Measurements from ENCODE around the gene HDAC4.

DNA sequence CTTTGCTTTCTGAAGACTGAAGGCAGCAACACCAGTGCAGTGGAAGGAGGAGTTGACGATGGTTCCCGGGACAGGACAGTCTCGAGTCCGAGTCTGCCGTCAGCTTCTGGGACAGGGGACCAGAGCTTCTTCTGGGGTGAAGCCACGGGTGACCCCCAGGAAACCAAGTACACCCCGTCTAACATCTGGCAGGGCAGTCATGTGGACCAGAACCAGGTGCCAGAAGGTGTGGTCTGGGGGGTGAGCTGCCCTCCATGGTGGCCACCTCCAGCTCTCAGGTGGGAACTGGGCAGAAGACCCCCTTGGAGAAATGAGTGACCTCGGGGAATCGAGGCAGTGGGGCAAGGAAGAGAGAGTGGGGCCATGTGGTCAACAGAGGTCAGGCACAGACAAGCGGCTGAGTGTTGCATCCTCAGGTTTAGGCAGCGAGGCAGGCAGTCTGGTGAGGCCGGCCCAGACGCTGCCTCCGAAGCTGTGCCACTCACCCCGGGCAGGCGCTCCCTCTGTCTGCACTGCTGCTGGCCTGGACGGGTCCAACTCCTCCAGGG, 204.3 kb downstream of the HDAC4 start:
- TF ChIP-seq, protein P1, sequence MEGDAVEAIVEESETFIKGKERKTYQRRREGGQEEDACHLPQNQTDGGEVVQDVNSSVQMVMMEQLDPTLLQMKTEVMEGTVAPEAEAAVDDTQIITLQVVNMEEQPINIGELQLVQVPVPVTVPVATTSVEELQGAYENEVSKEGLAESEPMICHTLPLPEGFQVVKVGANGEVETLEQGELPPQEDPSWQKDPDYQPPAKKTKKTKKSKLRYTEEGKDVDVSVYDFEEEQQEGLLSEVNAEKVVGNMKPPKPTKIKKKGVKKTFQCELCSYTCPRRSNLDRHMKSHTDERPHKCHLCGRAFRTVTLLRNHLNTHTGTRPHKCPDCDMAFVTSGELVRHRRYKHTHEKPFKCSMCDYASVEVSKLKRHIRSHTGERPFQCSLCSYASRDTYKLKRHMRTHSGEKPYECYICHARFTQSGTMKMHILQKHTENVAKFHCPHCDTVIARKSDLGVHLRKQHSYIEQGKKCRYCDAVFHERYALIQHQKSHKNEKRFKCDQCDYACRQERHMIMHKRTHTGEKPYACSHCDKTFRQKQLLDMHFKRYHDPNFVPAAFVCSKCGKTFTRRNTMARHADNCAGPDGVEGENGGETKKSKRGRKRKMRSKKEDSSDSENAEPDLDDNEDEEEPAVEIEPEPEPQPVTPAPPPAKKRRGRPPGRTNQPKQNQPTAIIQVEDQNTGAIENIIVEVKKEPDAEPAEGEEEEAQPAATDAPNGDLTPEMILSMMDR (conservative IDR thresholded peaks at IDR 0.05; ENCODE audit: low read length): no peak
- no peak for TF ChIP-seq EZH2phosphoT487 (IDR thresholded peaks at IDR 0.05; ENCODE audit: borderline replicate concordance)

Measured in Loucy (cell line).